Cerebellar cortex (tissue), 1 donor: Measurements from ENCODE around the gene RPS29.

ENCODE experiments used
- DNase-seq: peaks from one replicate; pipeline ENCODE4 v3.0.0-alpha.2; 2015; ENCODE audit warnings: low spot score

RPS29 gene

GRCh38 chr14:49550286-49551184 lies 35.6 kb downstream of the RPS29 start:
- DNase-seq = no peak

DNA sequence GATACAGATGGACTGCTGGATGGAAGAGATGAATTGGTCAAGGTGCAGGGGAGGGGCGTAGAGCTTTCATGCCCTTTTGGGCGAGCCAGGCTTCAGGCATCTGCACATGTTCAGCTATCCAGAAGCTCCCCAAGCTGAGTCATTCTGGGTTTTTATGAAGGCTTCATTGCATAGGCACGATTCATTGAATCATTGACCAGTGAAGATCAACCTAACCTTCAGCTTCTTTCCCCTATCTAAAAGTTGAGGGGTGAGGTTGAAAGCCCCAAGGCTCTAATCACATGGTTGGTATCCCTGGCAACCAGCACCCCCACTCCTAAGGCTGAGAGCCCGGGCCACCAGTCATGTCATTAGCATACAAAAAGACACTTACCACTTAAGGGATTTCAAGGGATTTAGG lies 36.3 kb downstream of the RPS29 start:
- DNase-seq = no peak

- no peak for DNase-seq
These were observed 36.7 kb downstream of the RPS29 start for GRCh38 chr14:49549446-49549845.

DNA sequence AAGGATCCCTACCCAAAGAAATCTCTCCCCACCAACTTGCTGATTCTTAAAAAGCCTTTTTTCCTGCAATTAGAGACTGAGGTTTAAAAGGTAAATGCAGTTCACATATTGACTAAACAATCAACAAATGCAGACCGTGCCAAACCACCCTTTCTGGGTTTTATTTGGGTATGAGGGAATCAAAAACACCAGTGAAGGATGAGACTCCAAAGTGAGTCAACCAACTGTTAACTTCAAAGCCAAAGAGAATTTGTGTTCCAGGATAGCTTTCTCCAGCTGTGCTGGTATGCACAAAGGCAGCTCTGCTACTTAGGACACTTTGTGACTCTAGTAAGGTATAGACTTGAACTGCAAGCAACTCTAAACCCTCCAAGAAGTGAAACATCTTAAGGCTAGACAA lies 39.4 kb downstream of the RPS29 start:
- DNase-seq = no peak

DNA sequence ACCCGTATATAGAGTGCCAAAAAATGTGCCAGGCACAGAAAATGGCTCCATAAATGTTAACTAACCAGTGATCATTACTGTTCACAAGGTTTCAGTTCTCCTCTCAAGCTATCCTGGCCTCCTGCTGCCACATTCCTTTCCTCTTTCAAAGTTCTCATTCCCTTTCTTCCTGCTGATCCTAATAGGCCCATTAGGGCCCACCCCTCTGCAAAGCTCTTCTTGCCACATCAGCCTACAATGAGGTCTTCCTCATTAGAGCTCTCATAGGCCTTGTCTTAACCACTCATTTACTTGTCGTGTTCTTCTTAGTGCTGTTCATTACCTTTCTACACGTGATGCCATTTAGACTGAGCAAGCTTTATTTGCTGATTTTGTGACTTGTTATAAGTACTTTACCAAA lies 40.5 kb downstream of the RPS29 start:
- no peak for DNase-seq

- DNase-seq = no peak
These were observed 41.1 kb downstream of the RPS29 start for GRCh38 chr14:49545071-49545470.

DNA sequence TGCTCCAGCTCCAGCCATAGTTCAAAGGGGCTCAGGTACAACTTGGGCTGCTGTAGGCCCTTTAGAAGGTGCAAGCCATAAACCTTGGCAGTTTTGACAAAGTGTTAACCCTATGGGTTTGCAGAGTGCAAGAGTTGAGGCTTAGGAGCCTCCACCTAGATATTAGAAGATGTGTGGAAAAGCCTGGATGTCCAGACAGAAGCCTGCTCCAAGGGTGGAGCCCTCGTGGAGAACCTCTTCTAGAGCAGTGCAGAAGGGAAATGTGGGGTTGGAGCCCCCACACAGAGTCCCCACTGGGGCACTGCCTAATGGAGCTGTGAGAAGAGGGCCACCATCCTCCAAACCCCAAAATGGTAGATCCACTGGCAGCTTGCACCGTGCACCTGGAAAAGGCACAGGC lies 45.1 kb downstream of the RPS29 start:
- DNase-seq = no peak

GRCh38 chr14:49538852-49539251 lies 47.3 kb downstream of the RPS29 start:
- DNase-seq = no peak
